ENCODE results near the gene EFCAB10. TPM values are rescaled to one million over a fixed set of nuclear protein-coding genes. Genes with fewer than 3 reads are reported as not detected.

Gene EFCAB10, protein sequence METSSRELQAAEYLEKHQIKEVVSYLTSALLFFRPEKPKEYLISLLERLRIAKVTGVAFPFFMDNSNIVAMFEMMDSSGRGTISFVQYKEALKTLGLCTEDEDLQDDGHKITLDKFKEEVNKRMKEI
- 1.7 to 5.2 TPM (median 2.5 TPM) in 5 replicates for total RNA-seq (2022; extraction: Qiagen RNA extraction; ENCODE audit: low read depth)

GRCh38 chr7:105581066-105581811 is at the start of gene EFCAB10:
EFCAB10 (minus strand) TSS chr7:105581493; CDS start chr7:105581463, 30 bp downstream.

GRCh38 chr7:105531792-105532671 is 49.3 kb downstream of the EFCAB10 start, which contains the start of gene RINT1:
RINT1 (plus strand) TSS chr7:105532201; CDS start chr7:105532316, 115 bp downstream.

GRCh38 chr7:105521717-105522463 is 59.4 kb downstream of the EFCAB10 start, which contains the start of gene PUS7:
PUS7 (minus strand) TSS chr7:105522271; CDS start chr7:105508512, 13,759 bp downstream.

Other genes starting within 250 kb of the EFCAB10 start
- gene SRPK2, start 192.6 kb downstream of the EFCAB10 start, total RNA-seq (2022; extraction: Qiagen RNA extraction; ENCODE audit: low read depth), result 29.8 to 39.4 TPM (median 36.4 TPM) in 5 replicates
- 24.1 to 32.3 TPM (median 25.7 TPM) in 5 replicates for gene PUS7, start 59.2 kb downstream of the EFCAB10 start, total RNA-seq (2022; extraction: Qiagen RNA extraction; ENCODE audit: low read depth)
- gene RINT1, start 49.3 kb downstream of the EFCAB10 start, total RNA-seq (2022; extraction: Qiagen RNA extraction; ENCODE audit: low read depth), result 14.0 to 16.5 TPM (median 15.8 TPM) in 5 replicates

Measured in A549 treated with ZK216348 at 1 μM for 4 hours (cell line).